ENCODE data around the gene TMEM91.

TMEM91 gene

DNA sequence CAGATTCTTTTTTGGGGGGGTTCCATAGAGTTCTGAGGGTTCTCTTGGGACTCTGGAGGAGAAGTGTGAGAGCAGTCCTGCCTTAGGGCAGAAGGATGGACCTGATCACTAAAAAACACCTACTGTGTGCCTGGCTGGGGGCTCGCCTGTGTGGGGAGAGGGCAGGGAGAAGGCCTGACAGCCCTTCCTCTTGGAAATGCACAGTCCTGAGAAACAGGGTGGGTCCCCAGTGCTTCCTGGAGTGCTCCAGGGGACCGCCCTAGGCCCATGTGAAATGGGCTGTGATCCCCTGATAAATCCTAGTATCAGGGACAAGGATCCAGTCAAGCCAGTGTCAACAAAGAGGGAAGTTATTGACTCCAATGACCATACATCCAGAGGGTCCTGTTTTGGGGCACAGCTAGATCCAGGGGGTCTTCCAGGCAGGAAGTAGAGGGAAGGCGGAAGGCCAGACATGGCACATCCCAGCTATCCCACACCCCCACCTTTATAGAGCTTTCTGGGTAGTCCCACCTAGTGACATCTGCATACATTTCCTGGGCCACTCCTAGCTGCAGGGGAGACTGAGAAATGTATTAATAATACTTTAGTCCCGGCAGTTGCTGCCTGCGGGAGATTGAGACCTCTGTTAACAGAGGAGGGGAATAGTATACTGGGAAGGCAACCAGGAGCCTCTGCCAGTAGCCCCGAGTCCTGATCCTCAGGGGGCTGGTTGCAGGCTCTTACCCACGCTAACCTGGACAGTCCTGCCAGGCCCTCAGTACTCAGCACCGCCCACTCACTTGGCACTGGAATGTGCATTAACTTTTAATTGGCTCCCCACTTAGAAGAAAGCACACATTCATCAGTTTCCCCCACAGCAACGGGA lies 35.0 kb downstream of the TMEM91 start:
- no peaks in the 10 kb centered on the region for H3K27me3 ChIP-seq (ENCODE audit: control insufficient read depth in 1 of 2, insufficient read depth in 2 of 2, low read length in 2 of 2)
- H3K36me3 ChIP-seq (ENCODE audit: control insufficient read depth in 2 of 2, insufficient read depth in 2 of 2, low read length in 2 of 2) = peaks cover 29 to 36% of the 10 kb centered on the region in 2 donors
- H3K9me3 ChIP-seq (ENCODE audit: control insufficient read depth in 2 of 2, low read length in 2 of 2) = no peaks in the 10 kb centered on the region
- H3K4me3 ChIP-seq (ENCODE audit: low read length in 2 of 2) = no peak overlapping the region
- H3K27ac ChIP-seq (ENCODE audit: low read length) = no peak overlapping the region
- peaks cover 10% of the 10 kb centered on the region for H3K4me1 ChIP-seq (ENCODE audit: control insufficient read depth, insufficient read depth, low read length)
- H3K9ac ChIP-seq (ENCODE audit: low read length in 2 of 2) = no peak overlapping the region

- H3K9ac ChIP-seq (ENCODE audit: low read length in 2 of 2) = no peak overlapping the region
- H3K27ac ChIP-seq (ENCODE audit: low read length) = no peak overlapping the region
- peaks cover 33 to 40% of the 10 kb centered on the region in 2 donors for H3K36me3 ChIP-seq (ENCODE audit: control insufficient read depth in 2 of 2, insufficient read depth in 2 of 2, low read length in 2 of 2)
- no peak overlapping the region for H3K4me3 ChIP-seq (ENCODE audit: low read length in 2 of 2)
- no peaks in the 10 kb centered on the region for H3K9me3 ChIP-seq (ENCODE audit: control insufficient read depth in 2 of 2, low read length in 2 of 2)
- H3K27me3 ChIP-seq (ENCODE audit: control insufficient read depth in 1 of 2, insufficient read depth in 2 of 2, low read length in 2 of 2) = no peaks in the 10 kb centered on the region
- H3K4me1 ChIP-seq (ENCODE audit: control insufficient read depth, insufficient read depth, low read length) = peaks cover 10% of the 10 kb centered on the region
These were observed 35.6 kb downstream of the TMEM91 start for GRCh38 chr19:41411968-41412265.

- Histone ChIP-seq H3K27ac (ENCODE audit: low read length) (no peak overlapping the region), H3K36me3 (ENCODE audit: control insufficient read depth in 2 of 2, insufficient read depth in 2 of 2, low read length in 2 of 2) (peaks cover 37 to 44% of the 10 kb centered on the region in 2 donors), H3K9ac (ENCODE audit: low read length in 2 of 2) (no peak overlapping the region), H3K27me3 (ENCODE audit: control insufficient read depth in 1 of 2, insufficient read depth in 2 of 2, low read length in 2 of 2) (no peaks in the 10 kb centered on the region), H3K4me3 (ENCODE audit: low read length in 2 of 2) (no peak overlapping the region), H3K4me1 (ENCODE audit: control insufficient read depth, insufficient read depth, low read length) (peaks cover 9% of the 10 kb centered on the region), H3K9me3 (ENCODE audit: control insufficient read depth in 2 of 2, low read length in 2 of 2) (no peaks in the 10 kb centered on the region)
These were observed 36.6 kb downstream of the TMEM91 start for GRCh38 chr19:41412953-41413352.

DNA sequence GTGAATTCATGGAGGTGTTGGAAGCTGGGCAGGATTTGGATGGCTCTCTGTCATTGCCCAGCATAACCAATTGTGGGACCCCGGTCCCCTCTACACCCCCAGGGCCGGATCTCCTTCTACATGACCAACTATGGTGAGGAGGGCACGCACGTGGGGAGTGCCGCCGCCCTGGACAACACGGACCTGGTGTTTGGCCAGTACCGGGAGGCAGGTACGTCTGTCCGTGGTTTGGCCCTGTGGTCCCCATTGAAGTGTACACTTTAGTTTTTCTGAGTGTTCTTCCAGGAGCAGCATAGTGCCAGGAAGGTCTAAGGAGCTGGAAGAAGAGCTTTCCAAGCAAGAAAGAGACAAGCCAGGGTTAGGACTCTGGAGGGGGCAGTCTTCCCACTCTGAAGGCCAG lies 37.6 kb downstream of the TMEM91 start:
- no peak overlapping the region for H3K9ac ChIP-seq (ENCODE audit: low read length in 2 of 2)
- no peaks in the 10 kb centered on the region for H3K27me3 ChIP-seq (ENCODE audit: control insufficient read depth in 1 of 2, insufficient read depth in 2 of 2, low read length in 2 of 2)
- no peak overlapping the region for H3K4me3 ChIP-seq (ENCODE audit: low read length in 2 of 2)
- peaks cover 7% of the 10 kb centered on the region for H3K4me1 ChIP-seq (ENCODE audit: control insufficient read depth, insufficient read depth, low read length)
- H3K36me3 ChIP-seq (ENCODE audit: control insufficient read depth in 2 of 2, insufficient read depth in 2 of 2, low read length in 2 of 2) = peaks cover 40 to 51% of the 10 kb centered on the region in 2 donors
- H3K27ac ChIP-seq (ENCODE audit: low read length) = no peak overlapping the region
- H3K9me3 ChIP-seq (ENCODE audit: control insufficient read depth in 2 of 2, low read length in 2 of 2) = no peaks in the 10 kb centered on the region

DNA sequence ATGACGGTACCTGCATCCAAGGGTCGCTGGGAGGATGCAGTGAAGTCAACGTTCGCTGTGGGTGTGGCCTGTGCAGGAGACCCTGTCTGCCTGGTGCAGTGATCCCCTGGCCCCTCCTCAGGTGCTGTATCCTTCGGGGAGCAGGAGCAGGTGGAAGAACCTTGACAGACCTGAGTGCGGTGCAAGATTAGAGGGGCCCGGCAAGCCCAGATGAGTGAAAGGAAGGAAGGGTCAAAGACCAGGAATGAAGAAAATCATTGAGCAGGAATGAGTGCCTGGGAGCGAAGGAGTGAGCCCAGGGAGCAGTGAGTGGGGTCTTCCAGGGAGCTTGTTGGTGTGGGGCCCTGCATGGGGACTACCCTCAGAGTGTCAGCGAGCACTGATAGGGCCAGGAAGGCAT lies 38.1 kb downstream of the TMEM91 start:
- Histone ChIP-seq H3K27me3 (ENCODE audit: control insufficient read depth in 1 of 2, insufficient read depth in 2 of 2, low read length in 2 of 2) (no peaks in the 10 kb centered on the region), H3K9me3 (ENCODE audit: control insufficient read depth in 2 of 2, low read length in 2 of 2) (no peaks in the 10 kb centered on the region), H3K4me3 (ENCODE audit: low read length in 2 of 2) (no peak overlapping the region), H3K27ac (ENCODE audit: low read length) (no peak overlapping the region), H3K9ac (ENCODE audit: low read length in 2 of 2) (no peak overlapping the region), H3K36me3 (ENCODE audit: control insufficient read depth in 2 of 2, insufficient read depth in 2 of 2, low read length in 2 of 2) (peaks cover 43 to 55% of the 10 kb centered on the region in 2 donors), H3K4me1 (ENCODE audit: control insufficient read depth, insufficient read depth, low read length) (peaks cover 2% of the 10 kb centered on the region)

GRCh38 chr19:41415154-41415571 lies 38.8 kb downstream of the TMEM91 start:
- Histone ChIP-seq H3K4me3 (ENCODE audit: low read length in 2 of 2) (no peak overlapping the region), H3K9me3 (ENCODE audit: control insufficient read depth in 2 of 2, low read length in 2 of 2) (no peaks in the 10 kb centered on the region), H3K27ac (ENCODE audit: low read length) (no peak overlapping the region), H3K9ac (ENCODE audit: low read length in 2 of 2) (no peak overlapping the region), H3K36me3 (ENCODE audit: control insufficient read depth in 2 of 2, insufficient read depth in 2 of 2, low read length in 2 of 2) (peaks cover 48 to 58% of the 10 kb centered on the region in 2 donors), H3K4me1 (ENCODE audit: control insufficient read depth, insufficient read depth, low read length) (peaks cover 2% of the 10 kb centered on the region), H3K27me3 (ENCODE audit: control insufficient read depth in 1 of 2, insufficient read depth in 2 of 2, low read length in 2 of 2) (no peaks in the 10 kb centered on the region)

- Histone ChIP-seq H3K36me3 (ENCODE audit: control insufficient read depth in 2 of 2, insufficient read depth in 2 of 2, low read length in 2 of 2) (peaks cover 49 to 66% of the 10 kb centered on the region in 2 donors), H3K27ac (ENCODE audit: low read length) (no peak overlapping the region), H3K27me3 (ENCODE audit: control insufficient read depth in 1 of 2, insufficient read depth in 2 of 2, low read length in 2 of 2) (no peaks in the 10 kb centered on the region), H3K4me3 (ENCODE audit: low read length in 2 of 2) (no peak overlapping the region), H3K9me3 (ENCODE audit: control insufficient read depth in 2 of 2, low read length in 2 of 2) (no peaks in the 10 kb centered on the region), H3K4me1 (ENCODE audit: control insufficient read depth, insufficient read depth, low read length) (no peaks in the 10 kb centered on the region), H3K9ac (ENCODE audit: low read length in 2 of 2) (no peak overlapping the region)
These were observed 39.9 kb downstream of the TMEM91 start for GRCh38 chr19:41416194-41416674.

DNA sequence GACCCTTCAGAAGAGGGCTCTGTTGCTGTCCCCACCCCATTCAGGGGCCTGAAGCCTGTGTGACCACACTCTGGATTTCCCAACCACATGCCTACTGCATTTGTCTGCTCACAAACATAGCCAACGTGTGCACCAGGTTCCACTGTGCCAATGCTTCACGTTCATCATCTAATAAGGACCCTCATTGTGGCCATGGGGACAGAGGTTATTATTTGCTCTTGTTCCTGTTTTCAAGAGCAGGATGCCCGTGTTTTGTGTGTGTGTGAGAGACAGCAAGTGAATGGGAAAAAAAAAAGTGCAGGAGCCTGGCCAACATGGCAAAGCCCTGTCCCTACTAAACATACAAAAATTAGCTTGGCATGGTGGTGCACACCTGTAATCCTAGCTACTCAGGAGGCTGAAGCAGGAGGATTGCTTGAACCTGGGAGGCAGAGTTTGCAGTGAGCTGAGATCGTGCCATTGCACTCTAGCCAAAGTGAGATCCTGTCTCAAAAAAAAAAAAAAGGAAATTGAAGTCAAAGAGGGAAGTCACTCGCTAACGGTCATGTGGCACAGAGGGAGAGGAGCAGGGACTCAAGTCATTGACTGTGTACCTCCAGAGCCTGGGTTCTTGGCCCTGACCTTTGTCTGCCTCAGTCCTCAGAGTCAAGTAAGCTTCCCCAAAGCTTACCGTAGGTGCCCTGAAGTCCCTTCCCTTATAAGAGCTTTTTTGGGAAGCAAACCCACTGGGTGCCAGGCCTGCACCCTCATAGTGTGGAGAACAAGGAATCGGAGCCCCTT lies 44.0 kb downstream of the TMEM91 start:
- no peaks in the 10 kb centered on the region for H3K27me3 ChIP-seq (ENCODE audit: control insufficient read depth in 1 of 2, insufficient read depth in 2 of 2, low read length in 2 of 2)
- peaks cover 38 to 60% of the 10 kb centered on the region in 2 donors for H3K36me3 ChIP-seq (ENCODE audit: control insufficient read depth in 2 of 2, insufficient read depth in 2 of 2, low read length in 2 of 2)
- no peak overlapping the region for H3K9ac ChIP-seq (ENCODE audit: low read length in 2 of 2)
- H3K27ac ChIP-seq (ENCODE audit: low read length) = no peak overlapping the region
- H3K4me3 ChIP-seq (ENCODE audit: low read length in 2 of 2) = no peak overlapping the region
- no peaks in the 10 kb centered on the region for H3K4me1 ChIP-seq (ENCODE audit: control insufficient read depth, insufficient read depth, low read length)
- no peaks in the 10 kb centered on the region for H3K9me3 ChIP-seq (ENCODE audit: control insufficient read depth in 2 of 2, low read length in 2 of 2)

- peaks cover 5% of the 10 kb centered on the region for H3K4me1 ChIP-seq (ENCODE audit: control insufficient read depth, insufficient read depth, low read length)
- H3K27me3 ChIP-seq (ENCODE audit: control insufficient read depth in 1 of 2, insufficient read depth in 2 of 2, low read length in 2 of 2) = no peaks in the 10 kb centered on the region
- H3K9me3 ChIP-seq (ENCODE audit: control insufficient read depth in 2 of 2, low read length in 2 of 2) = no peaks in the 10 kb centered on the region
- H3K27ac ChIP-seq (ENCODE audit: low read length) = no peak overlapping the region
- H3K36me3 ChIP-seq (ENCODE audit: control insufficient read depth in 2 of 2, insufficient read depth in 2 of 2, low read length in 2 of 2) = peaks cover 37 to 55% of the 10 kb centered on the region in 2 donors
- H3K9ac ChIP-seq (ENCODE audit: low read length in 2 of 2) = no peak overlapping the region
- no peak overlapping the region for H3K4me3 ChIP-seq (ENCODE audit: low read length in 2 of 2)
These were observed 45.0 kb downstream of the TMEM91 start for GRCh38 chr19:41421314-41421713.

DNA sequence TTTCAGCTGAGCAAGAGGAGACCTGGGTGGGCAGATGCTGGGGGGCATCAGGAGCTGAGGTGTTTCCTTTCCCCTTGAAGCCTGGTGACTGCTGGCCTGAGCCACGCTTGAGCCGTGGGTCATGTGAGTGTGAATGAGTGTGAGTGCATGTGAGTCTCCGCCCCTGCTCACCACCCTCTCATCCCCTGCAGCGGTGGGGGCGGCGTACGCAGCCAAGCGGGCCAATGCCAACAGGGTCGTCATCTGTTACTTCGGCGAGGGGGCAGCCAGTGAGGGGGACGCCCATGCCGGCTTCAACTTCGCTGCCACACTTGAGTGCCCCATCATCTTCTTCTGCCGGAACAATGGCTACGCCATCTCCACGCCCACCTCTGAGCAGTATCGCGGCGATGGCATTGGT lies 45.6 kb downstream of the TMEM91 start:
- no peak overlapping the region for H3K9ac ChIP-seq (ENCODE audit: low read length in 2 of 2)
- H3K27ac ChIP-seq (ENCODE audit: low read length) = no peak overlapping the region
- peaks cover 32 to 51% of the 10 kb centered on the region in 2 donors for H3K36me3 ChIP-seq (ENCODE audit: control insufficient read depth in 2 of 2, insufficient read depth in 2 of 2, low read length in 2 of 2)
- no peaks in the 10 kb centered on the region for H3K27me3 ChIP-seq (ENCODE audit: control insufficient read depth in 1 of 2, insufficient read depth in 2 of 2, low read length in 2 of 2)
- H3K4me1 ChIP-seq (ENCODE audit: control insufficient read depth, insufficient read depth, low read length) = peaks cover 11% of the 10 kb centered on the region
- no peaks in the 10 kb centered on the region for H3K9me3 ChIP-seq (ENCODE audit: control insufficient read depth in 2 of 2, low read length in 2 of 2)
- H3K4me3 ChIP-seq (ENCODE audit: low read length in 2 of 2) = no peak overlapping the region
